HepG2 (cell line): Measurements from ENCODE around the gene HNRNPM. TPM values are rescaled to one million over a fixed set of nuclear protein-coding genes. Genes with fewer than 3 reads are reported as not detected.

Experiments used
- AHR ChIP-seq: IDR thresholded peaks from 2 replicates; pipeline ENCODE4 v1.6.1; 2018; ENCODE audit warnings: missing genetic modification reagents, missing compliant biosample characterization
- KLF15 ChIP-seq: sonication (generic); formaldehyde crosslinking; IDR thresholded peaks from 2 replicates; pipeline ENCODE4 v1.8.1; 2023; ENCODE audit warnings: borderline replicate concordance, mild to moderate bottlenecking, inconsistent platforms, missing genetic modification reagents, mixed read lengths
- ZNF431 ChIP-seq: sonication (generic); formaldehyde crosslinking; IDR thresholded peaks from 2 replicates; pipeline ENCODE4 v1.9.0; 2022; ENCODE audit warnings: missing genetic modification reagents, low read depth, mild to moderate bottlenecking, borderline replicate concordance
- ZNF772 ChIP-seq: sonication (generic); formaldehyde crosslinking; IDR thresholded peaks from 2 replicates; pipeline ENCODE4 v1.5.0; 2020; ENCODE audit warnings: mild to moderate bottlenecking, missing genetic modification reagents
- polyA plus RNA-seq, 8 experiments: library from polyadenylated mRNA; depleted of rRNA in 3 of 8; stranded (reverse) in 7 of 8; unstranded in 1 of 8; fragments of >200 nt; fragmentation: Illumina TruSeq in 4 of 8; extraction: Trizol in 4 of 8; gene quantifications; 2 replicates each; pipeline versions ENCODE4 v1.2.1 to v1.2.3, GENCODE V29; 2011 to 2016; ENCODE audit warnings: low read depth in 4 of 8, missing spikeins in 1 of 8, mixed read lengths in 1 of 8; ENCODE audit not compliant: insufficient read depth in 1 of 8
- total RNA-seq, 5 experiments: library from RNA; depleted of rRNA; stranded (reverse); fragments of >200 nt; fragmentation: Illumina TruSeq; extraction: Trizol; gene quantifications; 2 replicates each; pipeline ENCODE4 v1.2.3, GENCODE V29; 2016; ENCODE audit warnings: low read depth in 1 of 5
- TF ChIP-seq, protein P1 (sequence below): sonication (generic); formaldehyde crosslinking; IDR thresholded peaks from 2 replicates; pipeline ENCODE4 v1.5.0; 2020; ENCODE audit warnings: mild to moderate bottlenecking, missing genetic modification reagents, borderline replicate concordance
- TF ChIP-seq, protein P2 (sequence below): sonication (generic); formaldehyde crosslinking; IDR thresholded peaks from 2 replicates; pipeline ENCODE4 v1.4.0; 2020; ENCODE audit warnings: mild to moderate bottlenecking, missing genetic modification reagents, borderline replicate concordance
- TF ChIP-seq, protein P3 (sequence below): fragments of 450-650 bp; IDR thresholded peaks from 2 replicates; pipeline ENCODE4 v1.6.1; 2017; ENCODE audit warnings: mild to moderate bottlenecking
- TF ChIP-seq, protein P4 (sequence below): IDR thresholded peaks from 2 replicates; pipeline ENCODE4 v1.6.1; 2016

HNRNPM gene
- total and polyA plus RNA-seq, 2 of the 13 experiments (the other 11 are each of a cell fraction or from before 2014, with no cell fraction given), result 56.7 to 102 TPM

DNA sequence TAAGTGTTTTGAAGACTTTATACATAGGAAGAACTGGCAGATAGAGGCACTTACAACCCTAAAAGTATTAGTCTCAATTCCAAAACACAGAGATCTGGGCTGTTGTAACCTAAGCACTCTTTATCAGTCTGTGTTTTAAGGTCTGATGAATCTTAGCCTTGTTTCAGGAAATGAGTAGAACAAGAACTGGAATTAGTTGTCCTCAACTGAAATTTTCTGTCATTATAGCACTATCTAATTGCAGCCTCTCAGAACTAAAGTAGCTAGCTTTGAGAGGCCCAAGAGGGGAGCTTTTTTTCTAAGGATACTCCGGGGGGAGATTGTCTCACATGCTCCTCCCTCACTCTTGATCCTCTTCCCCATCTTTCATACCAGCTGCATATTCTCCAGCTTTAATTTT, 13.1 kb downstream of the HNRNPM start (continued):
- TF ChIP-seq, protein P1, sequence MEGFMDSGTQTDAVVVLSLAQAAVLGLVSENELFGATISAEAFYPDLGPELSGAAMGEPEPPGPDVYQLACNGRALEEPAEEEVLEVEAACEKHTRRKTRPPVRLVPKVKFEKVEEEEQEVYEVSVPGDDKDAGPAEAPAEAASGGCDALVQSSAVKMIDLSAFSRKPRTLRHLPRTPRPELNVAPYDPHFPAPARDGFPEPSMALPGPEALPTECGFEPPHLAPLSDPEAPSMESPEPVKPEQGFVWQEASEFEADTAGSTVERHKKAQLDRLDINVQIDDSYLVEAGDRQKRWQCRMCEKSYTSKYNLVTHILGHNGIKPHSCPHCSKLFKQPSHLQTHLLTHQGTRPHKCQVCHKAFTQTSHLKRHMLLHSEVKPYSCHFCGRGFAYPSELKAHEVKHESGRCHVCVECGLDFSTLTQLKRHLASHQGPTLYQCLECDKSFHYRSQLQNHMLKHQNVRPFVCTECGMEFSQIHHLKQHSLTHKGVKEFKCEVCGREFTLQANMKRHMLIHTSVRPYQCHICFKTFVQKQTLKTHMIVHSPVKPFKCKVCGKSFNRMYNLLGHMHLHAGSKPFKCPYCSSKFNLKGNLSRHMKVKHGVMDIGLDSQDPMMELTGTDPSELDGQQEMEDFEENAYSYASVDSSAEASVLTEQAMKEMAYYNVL, result no peak
- TF ChIP-seq, protein P2, sequence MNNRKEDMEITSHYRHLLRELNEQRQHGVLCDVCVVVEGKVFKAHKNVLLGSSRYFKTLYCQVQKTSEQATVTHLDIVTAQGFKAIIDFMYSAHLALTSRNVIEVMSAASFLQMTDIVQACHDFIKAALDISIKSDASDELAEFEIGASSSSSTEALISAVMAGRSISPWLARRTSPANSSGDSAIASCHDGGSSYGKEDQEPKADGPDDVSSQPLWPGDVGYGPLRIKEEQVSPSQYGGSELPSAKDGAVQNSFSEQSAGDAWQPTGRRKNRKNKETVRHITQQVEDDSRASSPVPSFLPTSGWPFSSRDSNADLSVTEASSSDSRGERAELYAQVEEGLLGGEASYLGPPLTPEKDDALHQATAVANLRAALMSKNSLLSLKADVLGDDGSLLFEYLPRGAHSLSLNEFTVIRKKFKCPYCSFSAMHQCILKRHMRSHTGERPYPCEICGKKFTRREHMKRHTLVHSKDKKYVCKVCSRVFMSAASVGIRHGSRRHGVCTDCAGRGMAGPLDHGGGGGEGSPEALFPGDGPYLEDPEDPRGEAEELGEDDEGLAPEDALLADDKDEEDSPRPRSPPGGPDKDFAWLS (CRISPR knock-in tag), result no peak
- TF ChIP-seq KLF15 (CRISPR knock-in tag) (no peak), ZNF772 (CRISPR knock-in tag) (no peak), ZNF431 (CRISPR knock-in tag) (no peak), AHR (CRISPR knock-in tag) (no peak)
- TF ChIP-seq, protein P3, sequence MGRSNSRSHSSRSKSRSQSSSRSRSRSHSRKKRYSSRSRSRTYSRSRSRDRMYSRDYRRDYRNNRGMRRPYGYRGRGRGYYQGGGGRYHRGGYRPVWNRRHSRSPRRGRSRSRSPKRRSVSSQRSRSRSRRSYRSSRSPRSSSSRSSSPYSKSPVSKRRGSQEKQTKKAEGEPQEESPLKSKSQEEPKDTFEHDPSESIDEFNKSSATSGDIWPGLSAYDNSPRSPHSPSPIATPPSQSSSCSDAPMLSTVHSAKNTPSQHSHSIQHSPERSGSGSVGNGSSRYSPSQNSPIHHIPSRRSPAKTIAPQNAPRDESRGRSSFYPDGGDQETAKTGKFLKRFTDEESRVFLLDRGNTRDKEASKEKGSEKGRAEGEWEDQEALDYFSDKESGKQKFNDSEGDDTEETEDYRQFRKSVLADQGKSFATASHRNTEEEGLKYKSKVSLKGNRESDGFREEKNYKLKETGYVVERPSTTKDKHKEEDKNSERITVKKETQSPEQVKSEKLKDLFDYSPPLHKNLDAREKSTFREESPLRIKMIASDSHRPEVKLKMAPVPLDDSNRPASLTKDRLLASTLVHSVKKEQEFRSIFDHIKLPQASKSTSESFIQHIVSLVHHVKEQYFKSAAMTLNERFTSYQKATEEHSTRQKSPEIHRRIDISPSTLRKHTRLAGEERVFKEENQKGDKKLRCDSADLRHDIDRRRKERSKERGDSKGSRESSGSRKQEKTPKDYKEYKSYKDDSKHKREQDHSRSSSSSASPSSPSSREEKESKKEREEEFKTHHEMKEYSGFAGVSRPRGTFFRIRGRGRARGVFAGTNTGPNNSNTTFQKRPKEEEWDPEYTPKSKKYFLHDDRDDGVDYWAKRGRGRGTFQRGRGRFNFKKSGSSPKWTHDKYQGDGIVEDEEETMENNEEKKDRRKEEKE, result no peak
- TF ChIP-seq, protein P4, sequence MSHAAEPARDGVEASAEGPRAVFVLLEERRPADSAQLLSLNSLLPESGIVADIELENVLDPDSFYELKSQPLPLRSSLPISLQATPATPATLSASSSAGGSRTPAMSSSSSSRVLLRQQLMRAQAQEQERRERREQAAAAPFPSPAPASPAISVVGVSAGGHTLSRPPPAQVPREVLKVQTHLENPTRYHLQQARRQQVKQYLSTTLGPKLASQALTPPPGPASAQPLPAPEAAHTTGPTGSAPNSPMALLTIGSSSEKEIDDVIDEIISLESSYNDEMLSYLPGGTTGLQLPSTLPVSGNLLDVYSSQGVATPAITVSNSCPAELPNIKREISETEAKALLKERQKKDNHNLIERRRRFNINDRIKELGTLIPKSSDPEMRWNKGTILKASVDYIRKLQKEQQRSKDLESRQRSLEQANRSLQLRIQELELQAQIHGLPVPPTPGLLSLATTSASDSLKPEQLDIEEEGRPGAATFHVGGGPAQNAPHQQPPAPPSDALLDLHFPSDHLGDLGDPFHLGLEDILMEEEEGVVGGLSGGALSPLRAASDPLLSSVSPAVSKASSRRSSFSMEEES (CRISPR knock-in tag), result no peak
- TF ChIP-seq, all 625 proteins: peak for 0
